ENCODE data around the gene FOXJ1.
"Not testable (repeated sequence)": the region's sequence is repeated elsewhere in the genome, so short reads cannot be mapped to it uniquely, and the experiment has no call there.

The FOXJ1 gene, protein sequence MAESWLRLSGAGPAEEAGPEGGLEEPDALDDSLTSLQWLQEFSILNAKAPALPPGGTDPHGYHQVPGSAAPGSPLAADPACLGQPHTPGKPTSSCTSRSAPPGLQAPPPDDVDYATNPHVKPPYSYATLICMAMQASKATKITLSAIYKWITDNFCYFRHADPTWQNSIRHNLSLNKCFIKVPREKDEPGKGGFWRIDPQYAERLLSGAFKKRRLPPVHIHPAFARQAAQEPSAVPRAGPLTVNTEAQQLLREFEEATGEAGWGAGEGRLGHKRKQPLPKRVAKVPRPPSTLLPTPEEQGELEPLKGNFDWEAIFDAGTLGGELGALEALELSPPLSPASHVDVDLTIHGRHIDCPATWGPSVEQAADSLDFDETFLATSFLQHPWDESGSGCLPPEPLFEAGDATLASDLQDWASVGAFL

DNA sequence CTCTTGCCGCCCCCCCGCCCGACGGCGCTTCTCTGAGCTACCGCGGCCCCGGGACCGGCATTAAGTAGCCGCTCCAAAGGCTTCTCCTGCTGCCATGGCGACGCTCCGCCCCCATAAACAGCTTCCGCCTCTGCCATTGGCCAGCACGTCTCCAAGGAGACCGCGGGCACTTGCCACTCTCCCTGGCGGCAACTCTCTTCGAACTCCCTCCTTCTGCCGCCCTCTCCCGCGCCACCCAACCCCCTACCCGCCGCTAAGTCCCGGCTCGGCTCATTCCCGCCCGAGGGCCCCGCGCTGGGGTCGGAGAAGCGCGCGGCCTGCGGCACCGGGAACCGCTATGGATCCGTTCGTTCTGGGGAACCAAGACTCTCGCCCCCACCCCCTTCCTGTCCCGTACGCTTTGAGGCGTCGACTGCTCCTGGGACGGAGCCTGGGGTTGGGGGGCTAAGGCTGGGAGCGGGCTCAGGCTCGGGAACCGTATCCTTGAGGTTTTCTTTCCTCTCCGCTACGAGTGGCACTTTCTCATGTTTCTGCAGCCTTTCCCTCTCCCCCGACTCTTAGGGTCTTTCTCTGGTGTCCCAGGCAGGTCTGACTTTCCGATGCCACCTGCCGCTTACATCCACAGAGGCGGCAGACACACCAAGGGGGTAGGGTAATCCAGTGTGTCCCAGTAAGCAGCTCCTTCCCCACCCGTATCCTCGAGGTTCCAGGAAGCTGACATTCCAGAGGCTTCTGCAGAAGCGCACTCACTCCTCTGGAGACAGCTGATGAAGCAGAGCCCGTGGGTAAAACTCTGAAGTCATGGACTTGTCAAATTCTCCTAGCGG lies at the start of gene FOXJ1:
Gene FOXJ1 (minus strand): TSS at position 34 of the 827 bp plus-strand sequence. CDS start 850 bp downstream, outside the sequence.
- peaks cover 31% of the 10 kb centered on the region for H3K27me3 ChIP-seq (ENCODE audit: low read depth, low read length)
- H3K9me3 ChIP-seq (ENCODE audit: control insufficient read depth in 1 of 2, low read length in 2 of 2) = no peaks in the 10 kb centered on the region
- peak within 1 kb of the TSS; percentile 59 to 69 for H3K4me3 ChIP-seq (ENCODE audit: low read depth in 1 of 2, low read length in 2 of 2)
- no peak within 1 kb of the TSS for H3K27ac ChIP-seq (ENCODE audit: low read length)
- peaks cover 0 to 29% of the 10 kb centered on the region in 2 donors for H3K4me1 ChIP-seq (ENCODE audit: control insufficient read depth in 1 of 2, insufficient read depth in 2 of 2, low read length in 2 of 2)
- H3K36me3 ChIP-seq (ENCODE audit: control insufficient read depth in 1 of 2, insufficient read depth in 2 of 2, low read length in 2 of 2) = no peaks in the 10 kb centered on the region

DNA sequence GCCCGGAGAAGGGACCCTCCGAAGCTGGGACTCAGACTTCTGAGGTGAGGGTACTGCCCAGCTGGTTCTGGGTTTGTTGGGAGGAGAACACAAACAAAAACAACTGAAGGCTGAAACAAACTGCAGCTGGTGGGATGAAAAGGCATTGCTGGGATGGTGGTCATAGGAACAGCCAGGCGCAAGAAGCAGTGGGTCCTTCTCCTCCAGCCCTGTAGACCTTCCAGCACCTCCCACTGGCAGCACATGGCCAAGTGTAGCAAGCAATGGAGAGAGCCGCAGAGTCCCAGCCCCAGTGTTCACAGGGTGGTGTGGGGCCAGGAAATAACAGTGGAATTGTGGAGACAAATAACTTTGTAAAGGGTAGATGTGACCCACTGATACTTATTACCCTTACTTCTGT lies 48.7 kb upstream of the FOXJ1 start:
- Histone ChIP-seq H3K4me3 (ENCODE audit: low read depth in 1 of 2, low read length in 2 of 2) (no peak overlapping the region), H3K27me3 (ENCODE audit: low read depth, low read length) (no peaks in the 10 kb centered on the region), H3K4me1 (ENCODE audit: control insufficient read depth in 1 of 2, insufficient read depth in 2 of 2, low read length in 2 of 2) (no peaks in the 10 kb centered on the region), H3K27ac (ENCODE audit: low read length) (no peak overlapping the region), H3K9me3 (ENCODE audit: control insufficient read depth in 1 of 2, low read length in 2 of 2) (no peaks in the 10 kb centered on the region), H3K36me3 (ENCODE audit: control insufficient read depth in 1 of 2, insufficient read depth in 2 of 2, low read length in 2 of 2) (no peaks in the 10 kb centered on the region)

DNA sequence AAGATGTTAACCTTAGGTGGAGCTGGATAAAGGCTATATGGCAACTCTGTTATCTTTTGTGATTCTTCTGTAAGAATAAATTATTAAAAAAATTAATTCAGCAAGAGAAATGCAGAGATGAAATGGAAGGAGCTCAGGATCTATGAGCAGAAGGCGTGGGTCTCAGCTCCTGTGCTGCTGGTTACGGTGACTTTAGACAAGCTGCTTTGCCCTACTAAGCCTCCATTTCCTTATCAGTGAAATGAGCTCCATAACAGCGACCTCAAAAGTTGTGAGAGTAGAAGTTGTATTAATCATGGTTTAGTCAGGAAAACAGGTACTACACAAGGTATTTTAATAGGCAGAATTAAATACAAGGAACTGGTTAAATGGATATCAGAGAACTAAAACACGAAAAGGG lies 48.2 kb upstream of the FOXJ1 start:
- Histone ChIP-seq H3K4me3 (ENCODE audit: low read depth in 1 of 2, low read length in 2 of 2) (no peak overlapping the region), H3K27ac (ENCODE audit: low read length) (no peak overlapping the region), H3K27me3 (ENCODE audit: low read depth, low read length) (no peaks in the 10 kb centered on the region)

DNA sequence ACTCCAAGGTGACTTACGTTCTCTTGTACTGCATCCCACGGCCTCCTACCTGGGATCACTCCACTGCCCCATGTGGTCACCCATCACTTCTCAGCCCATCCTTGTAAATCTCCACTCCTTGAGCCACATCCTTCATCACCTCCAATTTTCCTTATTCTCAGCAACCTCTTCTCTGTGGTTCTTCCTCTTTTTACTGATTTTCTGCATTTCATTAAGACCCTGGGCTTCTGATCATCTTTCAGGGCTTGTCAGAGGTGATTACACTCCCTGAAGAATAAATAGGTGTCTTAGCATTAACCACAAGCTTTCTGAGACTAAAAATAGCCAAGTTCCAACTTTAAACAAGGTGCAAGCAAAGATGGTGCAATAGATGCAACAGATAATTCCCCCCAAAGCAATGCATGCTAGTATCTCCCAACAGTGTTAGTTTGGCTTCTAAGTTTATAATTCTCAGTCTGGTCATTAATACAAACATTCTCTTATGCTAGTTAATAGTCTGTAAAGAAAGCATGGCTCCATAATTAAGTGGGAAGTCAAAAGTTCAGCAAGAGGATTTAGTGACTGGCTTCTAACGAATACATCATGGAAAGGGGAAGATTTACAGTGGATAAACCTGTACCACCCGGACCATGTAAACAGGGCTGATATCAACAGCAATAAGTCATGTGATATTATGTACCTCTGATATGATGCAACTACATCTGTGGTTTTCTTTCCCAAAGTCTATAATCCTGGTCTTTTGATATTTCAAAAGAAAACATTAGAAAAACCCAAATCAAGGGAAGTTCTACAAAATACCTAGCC lies 47.4 kb upstream of the FOXJ1 start:
- Histone ChIP-seq H3K36me3 (ENCODE audit: control insufficient read depth in 1 of 2, insufficient read depth in 2 of 2, low read length in 2 of 2) (no peaks in the 10 kb centered on the region), H3K27ac (ENCODE audit: low read length) (no peak overlapping the region), H3K9me3 (ENCODE audit: control insufficient read depth in 1 of 2, low read length in 2 of 2) (no peaks in the 10 kb centered on the region), H3K27me3 (ENCODE audit: low read depth, low read length) (no peaks in the 10 kb centered on the region), H3K4me1 (ENCODE audit: control insufficient read depth in 1 of 2, insufficient read depth in 2 of 2, low read length in 2 of 2) (no peaks in the 10 kb centered on the region), H3K4me3 (ENCODE audit: low read depth in 1 of 2, low read length in 2 of 2) (no peak overlapping the region)

More for the DNA sequence above, 48.2 kb upstream of the FOXJ1 start:
- Histone ChIP-seq H3K36me3 (ENCODE audit: control insufficient read depth in 1 of 2, insufficient read depth in 2 of 2, low read length in 2 of 2) (no peaks in the 10 kb centered on the region), H3K4me1 (ENCODE audit: control insufficient read depth in 1 of 2, insufficient read depth in 2 of 2, low read length in 2 of 2) (no peaks in the 10 kb centered on the region), H3K9me3 (ENCODE audit: control insufficient read depth in 1 of 2, low read length in 2 of 2) (no peaks in the 10 kb centered on the region)

DNA sequence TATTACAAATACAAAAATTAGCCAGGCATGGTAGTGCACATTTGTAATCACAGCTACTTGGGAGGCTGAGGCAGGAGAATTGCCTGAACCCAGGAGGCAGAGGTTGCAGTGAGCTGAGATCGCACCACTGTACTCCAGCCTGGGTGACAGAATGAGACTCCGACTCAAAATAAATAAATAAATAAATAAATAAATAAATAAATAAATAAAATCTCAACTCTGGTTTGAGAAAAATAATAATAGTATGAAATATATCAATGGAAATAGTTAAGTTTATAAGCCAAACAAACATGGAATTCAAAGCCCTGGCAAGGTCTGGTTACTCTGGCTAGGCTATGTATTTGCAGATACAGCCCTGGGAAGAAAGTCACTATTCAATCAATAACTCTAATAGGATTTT lies 45.7 kb upstream of the FOXJ1 start:
- not testable (repeated sequence) for H3K36me3 ChIP-seq (ENCODE audit: control insufficient read depth in 1 of 2, insufficient read depth in 2 of 2, low read length in 2 of 2); H3K4me1 ChIP-seq (ENCODE audit: control insufficient read depth in 1 of 2, insufficient read depth in 2 of 2, low read length in 2 of 2); H3K4me3 ChIP-seq (ENCODE audit: low read depth in 1 of 2, low read length in 2 of 2); H3K27me3 ChIP-seq (ENCODE audit: low read depth, low read length); H3K27ac ChIP-seq (ENCODE audit: low read length); H3K9me3 ChIP-seq (ENCODE audit: control insufficient read depth in 1 of 2, low read length in 2 of 2)

DNA sequence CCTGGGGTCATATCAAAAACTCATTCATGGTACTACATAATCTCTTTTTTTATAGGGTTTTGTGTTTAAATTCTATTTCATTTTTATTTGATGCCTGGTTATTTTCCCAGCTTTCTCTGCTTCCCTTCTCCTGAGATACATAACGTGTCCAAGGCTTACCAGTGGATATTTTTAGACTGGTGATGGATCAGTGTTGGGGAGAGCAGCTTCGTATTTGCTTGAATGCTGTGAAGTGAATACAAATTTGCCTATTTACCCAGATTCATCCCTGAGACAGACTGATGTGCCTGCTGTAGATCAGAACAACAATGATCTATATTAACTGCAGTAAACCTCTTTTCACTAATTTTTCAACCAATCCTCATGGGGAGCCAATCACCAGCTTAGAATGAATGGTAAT lies 43.2 kb upstream of the FOXJ1 start:
- Histone ChIP-seq H3K9me3 (ENCODE audit: control insufficient read depth in 1 of 2, low read length in 2 of 2) (no peaks in the 10 kb centered on the region), H3K36me3 (ENCODE audit: control insufficient read depth in 1 of 2, insufficient read depth in 2 of 2, low read length in 2 of 2) (no peaks in the 10 kb centered on the region), H3K27ac (ENCODE audit: low read length) (no peak overlapping the region), H3K4me1 (ENCODE audit: control insufficient read depth in 1 of 2, insufficient read depth in 2 of 2, low read length in 2 of 2) (no peaks in the 10 kb centered on the region), H3K27me3 (ENCODE audit: low read depth, low read length) (no peaks in the 10 kb centered on the region), H3K4me3 (ENCODE audit: low read depth in 1 of 2, low read length in 2 of 2) (no peak overlapping the region)

DNA sequence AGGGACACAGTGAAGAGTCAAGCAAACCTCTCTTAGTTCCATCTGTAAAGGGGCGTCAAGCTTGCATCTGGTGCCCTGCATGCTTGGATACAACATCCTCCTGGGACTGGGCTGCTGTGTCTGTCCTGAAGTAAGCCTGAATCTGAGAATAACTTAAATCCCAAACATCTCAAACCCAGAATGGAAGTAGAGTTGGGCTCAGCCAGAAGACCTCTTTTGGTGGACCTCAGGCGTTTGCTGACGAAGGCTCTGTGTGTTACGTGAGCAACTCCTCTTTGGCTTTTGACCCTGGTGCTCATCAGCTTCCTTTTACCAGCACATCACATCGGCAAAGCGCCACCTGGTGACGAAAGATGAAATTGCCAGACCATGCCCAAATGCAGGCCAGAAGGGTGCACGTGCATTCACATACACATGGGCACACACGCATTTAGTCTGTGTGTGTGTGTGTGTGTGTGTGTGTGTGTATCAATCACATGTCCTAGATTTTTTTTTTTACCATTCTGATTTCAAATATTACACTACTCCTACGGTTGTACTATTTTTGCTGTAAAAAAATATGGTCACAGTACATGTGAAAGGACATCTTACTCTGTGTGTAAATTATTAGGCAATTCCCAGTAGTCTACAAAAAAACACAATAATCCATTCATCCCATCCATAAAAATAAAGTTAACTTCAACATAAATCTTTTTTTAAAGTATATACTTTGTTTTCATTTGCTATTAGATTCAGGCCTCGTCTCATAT lies 41.1 kb upstream of the FOXJ1 start:
- Histone ChIP-seq H3K27me3 (ENCODE audit: low read depth, low read length) (no peaks in the 10 kb centered on the region), H3K9me3 (ENCODE audit: control insufficient read depth in 1 of 2, low read length in 2 of 2) (no peaks in the 10 kb centered on the region), H3K4me3 (ENCODE audit: low read depth in 1 of 2, low read length in 2 of 2) (peak overlapping the region in 1 of 2 donors; percentile 9), H3K36me3 (ENCODE audit: control insufficient read depth in 1 of 2, insufficient read depth in 2 of 2, low read length in 2 of 2) (no peaks in the 10 kb centered on the region), H3K4me1 (ENCODE audit: control insufficient read depth in 1 of 2, insufficient read depth in 2 of 2, low read length in 2 of 2) (no peaks in the 10 kb centered on the region), H3K27ac (ENCODE audit: low read length) (no peak overlapping the region)

DNA sequence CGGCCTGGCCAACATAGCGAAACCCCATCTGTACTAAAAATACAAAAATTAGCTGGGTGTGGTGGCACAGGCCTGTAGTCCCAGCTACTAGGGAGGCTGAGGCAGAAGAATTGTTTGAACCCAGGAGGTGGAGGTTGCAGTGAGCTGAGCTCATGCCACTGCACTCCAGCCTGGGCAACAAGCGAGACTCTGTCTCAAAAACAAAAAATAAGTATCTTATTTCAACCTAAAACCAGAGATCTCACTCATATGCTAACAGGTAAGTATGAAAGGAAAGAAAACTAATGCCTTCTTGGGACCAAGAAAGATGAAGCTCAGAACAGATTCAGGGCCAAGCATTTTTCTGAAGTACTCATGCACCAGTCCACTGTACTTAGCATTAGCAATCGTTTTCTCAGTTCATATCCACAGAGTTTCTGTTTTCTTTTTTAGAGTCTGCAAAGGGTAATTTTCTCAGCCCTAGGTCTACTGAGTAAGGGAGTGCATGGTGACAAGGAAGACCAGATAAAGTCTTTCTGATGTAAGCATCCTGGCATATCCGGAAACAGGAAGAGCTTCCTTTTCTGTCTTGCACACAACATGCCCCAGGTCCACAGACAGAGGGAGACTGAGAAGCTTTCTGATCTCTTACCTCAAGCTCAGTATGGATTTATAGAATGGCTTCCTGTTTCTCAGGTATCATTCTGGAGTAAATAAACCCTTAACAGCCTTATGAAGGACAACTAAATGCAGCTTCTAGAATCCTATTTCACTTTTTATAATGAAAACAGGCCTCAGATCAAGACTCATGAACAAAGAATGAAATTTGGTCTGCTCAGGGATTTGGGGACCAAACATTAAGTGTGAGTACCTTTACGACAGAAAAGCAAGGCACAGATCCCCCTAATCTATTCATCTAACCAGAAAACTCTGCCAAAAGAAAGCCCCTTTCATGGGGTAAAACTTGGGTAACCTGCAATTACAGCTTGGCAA lies 38.7 kb upstream of the FOXJ1 start:
- Histone ChIP-seq H3K4me1 (ENCODE audit: control insufficient read depth in 1 of 2, insufficient read depth in 2 of 2, low read length in 2 of 2) (no peaks in the 10 kb centered on the region), H3K27ac (ENCODE audit: low read length) (peak overlapping the region; percentile 20), H3K9me3 (ENCODE audit: control insufficient read depth in 1 of 2, low read length in 2 of 2) (no peaks in the 10 kb centered on the region), H3K27me3 (ENCODE audit: low read depth, low read length) (no peaks in the 10 kb centered on the region), H3K36me3 (ENCODE audit: control insufficient read depth in 1 of 2, insufficient read depth in 2 of 2, low read length in 2 of 2) (no peaks in the 10 kb centered on the region), H3K4me3 (ENCODE audit: low read depth in 1 of 2, low read length in 2 of 2) (no peak overlapping the region)

DNA sequence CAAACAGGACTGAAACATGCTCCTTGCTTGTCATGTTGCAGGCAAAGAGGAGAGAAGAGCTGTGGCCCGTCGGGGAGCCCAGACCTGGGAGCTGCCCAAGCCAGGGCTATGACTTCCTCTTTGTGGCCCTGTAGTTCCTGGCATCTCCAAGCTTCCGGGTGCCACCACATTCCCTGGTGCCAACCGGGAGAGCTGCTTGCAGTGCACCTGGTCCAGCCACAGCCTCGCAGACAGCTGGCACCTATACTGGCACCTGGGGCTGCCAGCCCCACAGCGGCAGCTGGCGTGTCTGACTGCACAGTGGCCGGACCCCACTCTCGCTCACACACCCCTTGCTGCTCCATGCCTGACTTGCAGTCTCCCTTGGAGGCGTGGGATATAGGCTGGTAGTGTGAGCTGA lies 37.1 kb upstream of the FOXJ1 start:
- no peaks in the 10 kb centered on the region for H3K36me3 ChIP-seq (ENCODE audit: control insufficient read depth in 1 of 2, insufficient read depth in 2 of 2, low read length in 2 of 2)
- no peaks in the 10 kb centered on the region for H3K4me1 ChIP-seq (ENCODE audit: control insufficient read depth in 1 of 2, insufficient read depth in 2 of 2, low read length in 2 of 2)
- no peaks in the 10 kb centered on the region for H3K9me3 ChIP-seq (ENCODE audit: control insufficient read depth in 1 of 2, low read length in 2 of 2)
- no peaks in the 10 kb centered on the region for H3K27me3 ChIP-seq (ENCODE audit: low read depth, low read length)
- H3K27ac ChIP-seq (ENCODE audit: low read length) = no peak overlapping the region
- no peak overlapping the region for H3K4me3 ChIP-seq (ENCODE audit: low read depth in 1 of 2, low read length in 2 of 2)

All from muscle layer of duodenum (tissue), 2 donors.